Measurements from ENCODE around the gene EI24. TPM values are rescaled to one million over a fixed set of nuclear protein-coding genes. Genes with fewer than 3 reads are reported as not detected.
"Not testable (repeated sequence)": the region's sequence is repeated elsewhere in the genome, so short reads cannot be mapped to it uniquely, and the experiment has no call there.

The EI24 gene
- total and polyA plus RNA-seq, 2 donors (not counting 1 experiment from before 2014, with no cell fraction given) = 94.6 to 180 TPM

DNA sequence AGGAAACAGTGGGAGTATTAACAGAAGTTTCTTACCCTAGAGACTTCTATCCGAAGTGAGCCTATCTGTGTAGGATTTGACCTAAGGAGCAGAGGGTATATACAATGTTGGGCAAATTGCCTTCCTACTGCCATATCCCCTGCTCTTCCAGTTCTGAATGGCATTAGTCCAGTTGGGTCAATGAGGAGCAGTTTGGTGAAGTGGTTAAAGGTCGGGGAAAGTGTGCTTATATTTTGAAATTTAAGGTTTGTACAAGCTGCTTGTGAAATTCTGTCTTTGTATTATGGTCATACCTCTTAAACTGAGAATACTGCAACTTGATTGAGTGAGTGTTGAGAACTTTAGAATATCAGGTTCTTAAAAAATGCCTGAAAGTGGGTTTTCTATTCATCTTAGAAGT lies 1.7 kb downstream of the EI24 start:
- H3K4me1 ChIP-seq (ENCODE audit: control insufficient read depth, extremely low read depth, insufficient read depth, low read length) = peaks cover 6% of the 10 kb centered on the region
- H3K36me3 ChIP-seq (ENCODE audit: control insufficient read depth, insufficient read depth, low read length) = peaks cover 2% of the 10 kb centered on the region
- H4K20me1 ChIP-seq (ENCODE audit: control insufficient read depth, extremely low read depth, insufficient read depth, low read length) = no peaks in the 10 kb centered on the region
- H3K9me3 ChIP-seq (ENCODE audit: control insufficient read depth, insufficient read depth, low read depth, low read length) = no peaks in the 10 kb centered on the region
- no peaks in the 10 kb centered on the region for H3K27me3 ChIP-seq (ENCODE audit: control insufficient read depth, insufficient read depth, low read length)
- DNase-seq (ENCODE audit: low read depth in 2 of 2) = peak in 1 of 2 donors; percentile 6
- H3K4me2 ChIP-seq (ENCODE audit: extremely low read depth, insufficient read depth, low read length) = peak overlapping the region; percentile 99
- H2AFZ ChIP-seq (ENCODE audit: low read length) = no peak overlapping the region
- H3K79me2 ChIP-seq (ENCODE audit: control insufficient read depth, insufficient read depth, low read length) = peaks cover 19% of the 10 kb centered on the region
- no peak overlapping the region for H3K9ac ChIP-seq (ENCODE audit: insufficient read depth, low read length)
- H3K27ac ChIP-seq (ENCODE audit: insufficient read depth, low read length) = no peak overlapping the region
- TF ChIP-seq EZH2 (IDR thresholded peaks at IDR 0.05; ENCODE audit: low read length, missing control alignments) (no peak), CTCF (conservative IDR thresholded peaks at IDR 0.05 in 1 of 2, IDR thresholded peaks at IDR 0.05 in 1 of 2; ENCODE audit: low read depth in 1 of 2, low read length in 2 of 2) (no peak)
- peak overlapping the region in 2 of 4 experiments; percentile 93 to 95 for H3K4me3 ChIP-seq (replicated peaks in 1 of 4; ENCODE audit: control extremely low read depth in 1 of 4, insufficient read depth in 1 of 4, low read depth in 3 of 4, low read length in 4 of 4)

- Histone ChIP-seq H3K4me1 (ENCODE audit: control insufficient read depth, extremely low read depth, insufficient read depth, low read length) (peaks cover 6% of the 10 kb centered on the region), H3K4me3 (replicated peaks in 1 of 4; ENCODE audit: control extremely low read depth in 1 of 4, insufficient read depth in 1 of 4, low read depth in 3 of 4, low read length in 4 of 4) (no peak overlapping the region), H3K27ac (ENCODE audit: insufficient read depth, low read length) (no peak overlapping the region), H4K20me1 (ENCODE audit: control insufficient read depth, extremely low read depth, insufficient read depth, low read length) (no peaks in the 10 kb centered on the region), H3K27me3 (ENCODE audit: control insufficient read depth, insufficient read depth, low read length) (no peaks in the 10 kb centered on the region), H3K79me2 (ENCODE audit: control insufficient read depth, insufficient read depth, low read length) (peaks cover 19% of the 10 kb centered on the region), H3K9me3 (ENCODE audit: control insufficient read depth, insufficient read depth, low read depth, low read length) (no peaks in the 10 kb centered on the region), H2AFZ (ENCODE audit: low read length) (no peak overlapping the region), H3K9ac (ENCODE audit: insufficient read depth, low read length) (no peak overlapping the region), H3K4me2 (ENCODE audit: extremely low read depth, insufficient read depth, low read length) (no peak overlapping the region), H3K36me3 (ENCODE audit: control insufficient read depth, insufficient read depth, low read length) (peaks cover 2% of the 10 kb centered on the region)
- no peak for DNase-seq (ENCODE audit: low read depth in 2 of 2)
- TF ChIP-seq CTCF (conservative IDR thresholded peaks at IDR 0.05 in 1 of 2, IDR thresholded peaks at IDR 0.05 in 1 of 2; ENCODE audit: low read depth in 1 of 2, low read length in 2 of 2) (no peak), EZH2 (IDR thresholded peaks at IDR 0.05; ENCODE audit: low read length, missing control alignments) (no peak)
Observed at GRCh38 chr11:125572916-125573315, 3.6 kb downstream of the EI24 start.

GRCh38 chr11:125577181-125577580 lies 7.9 kb downstream of the EI24 start:
- not testable (repeated sequence) for H3K4me1 ChIP-seq (ENCODE audit: control insufficient read depth, extremely low read depth, insufficient read depth, low read length); H4K20me1 ChIP-seq (ENCODE audit: control insufficient read depth, extremely low read depth, insufficient read depth, low read length); H3K4me2 ChIP-seq (ENCODE audit: extremely low read depth, insufficient read depth, low read length); H3K27ac ChIP-seq (ENCODE audit: insufficient read depth, low read length); H3K79me2 ChIP-seq (ENCODE audit: control insufficient read depth, insufficient read depth, low read length); DNase-seq (ENCODE audit: low read depth in 2 of 2); H3K9ac ChIP-seq (ENCODE audit: insufficient read depth, low read length); H3K4me3 ChIP-seq (replicated peaks in 1 of 4; ENCODE audit: control extremely low read depth in 1 of 4, insufficient read depth in 1 of 4, low read depth in 3 of 4, low read length in 4 of 4); H3K27me3 ChIP-seq (ENCODE audit: control insufficient read depth, insufficient read depth, low read length); H3K9me3 ChIP-seq (ENCODE audit: control insufficient read depth, insufficient read depth, low read depth, low read length); H2AFZ ChIP-seq (ENCODE audit: low read length); H3K36me3 ChIP-seq (ENCODE audit: control insufficient read depth, insufficient read depth, low read length)
